A673 (cell line): ENCODE data around the gene CUL2.

Experiments used
- CTCF ChIP-seq: fragments of 300-800, 200-600 bp; sonication (generic); conservative IDR thresholded peaks from 2 replicates; pipeline ENCODE4 v1.5.1; 2017; ENCODE audit warnings: low read depth, mild to moderate bottlenecking, antibody characterized with exemption, low read length, moderate library complexity, mixed read lengths
- EZH2 ChIP-seq: fragments of 200-600 bp; sonication (generic); IDR thresholded peaks from 2 replicates; pipeline ENCODE4 v1.6.1; 2017; ENCODE audit warnings: borderline replicate concordance, low read depth, mild to moderate bottlenecking, mixed read lengths, antibody characterized with exemption, low read length; ENCODE audit not compliant: poor library complexity, severe bottlenecking

- no peak for TF ChIP-seq EZH2
- no peak for TF ChIP-seq CTCF
Observed at GRCh38 chr10:35011771-35012191, 78.4 kb downstream of the CUL2 start.
